HEK293 (cell line): ENCODE results near the gene SPATA16.

ENCODE experiments used
- CTCF ChIA-PET: fragments of 350-600 bp; formaldehyde crosslinking; extraction: SDS; loops from one replicate; lab custom pipeline; 2021; ENCODE audit warnings: antibody characterized with exemption; lab: Yijun Ruan, JAX
- POLR2A ChIA-PET: fragments of 300-600 bp; formaldehyde crosslinking; extraction: SDS; loops from one replicate; lab custom pipeline; 2020; ENCODE audit warnings: antibody characterized with exemption, inconsistent platforms; lab: Yijun Ruan, JAX
- H3K27ac ChIP-seq: fragments of 200-500 bp; sonication (Bioruptor generic); 2 replicates; pipeline ENCODE4 v1.5.1; 2014; ENCODE audit warnings: low read depth, low read length, control low read depth, inconsistent platforms; ENCODE audit errors: extremely low read depth
- H3K36me3 ChIP-seq, 2 experiments: fragments of 200-500 bp in 1 of 2; sonication (Bioruptor generic) in 1 of 2; 1 replicate in 1 of 2; 2 replicates in 1 of 2; pipeline ENCODE4 v1.5.1; 2014 to 2017; ENCODE audit warnings: inconsistent platforms in 2 of 2, low read length in 2 of 2; ENCODE audit not compliant: control insufficient read depth in 2 of 2, insufficient read depth in 1 of 2
- H3K4me1 ChIP-seq: fragments of 200-500 bp; sonication (Bioruptor generic); 2 replicates; pipeline ENCODE4 v1.5.1; 2014; ENCODE audit warnings: mild to moderate bottlenecking, low read length, inconsistent platforms; ENCODE audit not compliant: control insufficient read depth, insufficient read depth
- H3K4me3 ChIP-seq: 2 replicates; pipeline ENCODE4 v1.5.1; 2011; ENCODE audit warnings: low read depth, mild to moderate bottlenecking, control low read depth, low read length, moderate library complexity
- H3K9me3 ChIP-seq: fragments of 200-500 bp; sonication (Bioruptor generic); 2 replicates; pipeline ENCODE4 v1.5.1; 2014; ENCODE audit warnings: low read depth, low read length, inconsistent platforms; ENCODE audit not compliant: control insufficient read depth, insufficient read depth
- BCL11A ChIP-seq: fragments of 450-650 bp; formaldehyde crosslinking; IDR thresholded peaks from 2 replicates; pipeline ENCODE4 v1.5.1; 2016; ENCODE audit warnings: low read depth, missing biosample characterization, missing genetic modification characterization
- EGR2 ChIP-seq: fragments of 450-650 bp; formaldehyde crosslinking; IDR thresholded peaks from 2 replicates; pipeline ENCODE4 v1.5.1; 2016; ENCODE audit warnings: low read depth, missing biosample characterization, missing genetic modification characterization
- GLIS2 ChIP-seq: fragments of 450-650 bp; formaldehyde crosslinking; IDR thresholded peaks from 2 replicates; pipeline ENCODE4 v1.5.1; 2016; ENCODE audit warnings: missing biosample characterization, missing genetic modification characterization
- HOXA7 ChIP-seq: sonication (generic); formaldehyde crosslinking; IDR thresholded peaks from 2 replicates; pipeline ENCODE4 v1.8.1; 2022; ENCODE audit warnings: missing genetic modification reagents, borderline replicate concordance
- KLF1 ChIP-seq: fragments of 450-650 bp; formaldehyde crosslinking; IDR thresholded peaks from 2 replicates; pipeline ENCODE4 v1.5.1; 2016; ENCODE audit warnings: missing biosample characterization, missing genetic modification characterization
- KLF9 ChIP-seq: fragments of 450-650 bp; formaldehyde crosslinking; IDR thresholded peaks from 2 replicates; pipeline ENCODE4 v1.5.1; 2016; ENCODE audit warnings: missing biosample characterization, missing genetic modification characterization, low read depth
- OVOL3 ChIP-seq: fragments of 450-650 bp; formaldehyde crosslinking; IDR thresholded peaks from 2 replicates; pipeline ENCODE4 v1.5.1; 2016; ENCODE audit warnings: missing biosample characterization, missing genetic modification characterization
- TCF7L2 ChIP-seq: IDR thresholded peaks from 2 replicates; pipeline ENCODE4 v1.6.1; 2011; ENCODE audit warnings: low read depth, mild to moderate bottlenecking, inconsistent platforms, low read length, moderate library complexity, borderline replicate concordance
- ZBTB20 ChIP-seq: fragments of 450-650 bp; formaldehyde crosslinking; IDR thresholded peaks from 2 replicates; pipeline ENCODE4 v1.5.1; 2016; ENCODE audit warnings: missing biosample characterization, missing genetic modification characterization
- ZBTB7A ChIP-seq: fragments of 450-650 bp; formaldehyde crosslinking; IDR thresholded peaks from 2 replicates; pipeline ENCODE4 v1.5.1; 2016; ENCODE audit warnings: low read depth, missing biosample characterization, missing genetic modification characterization
- ZFHX2 ChIP-seq: fragments of 450-650 bp; formaldehyde crosslinking; conservative IDR thresholded peaks from 2 replicates; pipeline ENCODE4 v1.5.1; 2016; ENCODE audit warnings: missing biosample characterization, missing genetic modification characterization
- ZNF148 ChIP-seq: fragments of 450-650 bp; formaldehyde crosslinking; IDR thresholded peaks from 2 replicates; pipeline ENCODE4 v1.5.0; 2017; ENCODE audit warnings: missing biosample characterization, missing genetic modification characterization, borderline replicate concordance
- ZNF211 ChIP-seq: fragments of 450-650 bp; formaldehyde crosslinking; IDR thresholded peaks from 2 replicates; pipeline ENCODE4 v1.5.1; 2016; ENCODE audit warnings: low read depth, missing biosample characterization, missing genetic modification characterization
- ZNF221 ChIP-seq: fragments of 450-650 bp; formaldehyde crosslinking; IDR thresholded peaks from 2 replicates; pipeline ENCODE4 v1.5.1; 2017; ENCODE audit warnings: missing biosample characterization, missing genetic modification characterization, borderline replicate concordance
- ZNF223 ChIP-seq: fragments of 450-650 bp; formaldehyde crosslinking; IDR thresholded peaks from 2 replicates; pipeline ENCODE4 v1.5.1; 2016; ENCODE audit warnings: missing biosample characterization, missing genetic modification characterization
- ZNF394 ChIP-seq: fragments of 450-650 bp; formaldehyde crosslinking; IDR thresholded peaks from 2 replicates; pipeline ENCODE4 v1.5.1; 2016; ENCODE audit warnings: missing biosample characterization, missing genetic modification characterization, mild to moderate bottlenecking, moderate library complexity, borderline replicate concordance
- ZNF423 ChIP-seq: fragments of 450-650 bp; formaldehyde crosslinking; IDR thresholded peaks from 2 replicates; pipeline ENCODE4 v1.5.1; 2016; ENCODE audit warnings: missing biosample characterization, missing genetic modification characterization
- ZNF544 ChIP-seq: fragments of 450-650 bp; formaldehyde crosslinking; IDR thresholded peaks from 2 replicates; pipeline ENCODE4 v1.5.0; 2017; ENCODE audit warnings: missing biosample characterization, missing genetic modification characterization
- ZNF555 ChIP-seq: fragments of 450-650 bp; formaldehyde crosslinking; conservative IDR thresholded peaks from 2 replicates; pipeline ENCODE4 v1.5.1; 2017; ENCODE audit warnings: missing biosample characterization, mild to moderate bottlenecking, missing genetic modification characterization, inconsistent platforms
- ZNF580 ChIP-seq: fragments of 450-650 bp; formaldehyde crosslinking; IDR thresholded peaks from 2 replicates; pipeline ENCODE4 v1.5.1; 2016; ENCODE audit warnings: missing biosample characterization, missing genetic modification characterization
- ZNF76 ChIP-seq: fragments of 450-650 bp; formaldehyde crosslinking; IDR thresholded peaks from 2 replicates; pipeline ENCODE4; 2016; ENCODE audit warnings: low read depth, missing biosample characterization, missing genetic modification characterization, borderline replicate concordance
- TF ChIP-seq, protein P1 (sequence below): fragments of 450-650 bp; formaldehyde crosslinking; IDR thresholded peaks from 2 replicates; pipeline ENCODE4 v1.5.1; 2016; ENCODE audit warnings: missing biosample characterization, missing genetic modification characterization
- TF ChIP-seq, protein P2 (sequence below): IDR thresholded peaks from 2 replicates; pipeline ENCODE4 v1.6.1; 2011; ENCODE audit warnings: mild to moderate bottlenecking, low read depth, low read length, borderline replicate concordance
- TF ChIP-seq, protein P3 (sequence below): fragments of 450-650 bp; formaldehyde crosslinking; IDR thresholded peaks from 2 replicates; pipeline ENCODE4 v1.5.1; 2016; ENCODE audit warnings: missing biosample characterization, missing genetic modification characterization
- TF ChIP-seq, protein P4 (sequence below): fragments of 450-650 bp; formaldehyde crosslinking; IDR thresholded peaks from 2 replicates; pipeline ENCODE4 v1.5.1; 2016; ENCODE audit warnings: missing biosample characterization, missing genetic modification characterization

Gene SPATA16

GRCh38 chr3:172951511-172951910 is 189.5 kb downstream of the SPATA16 start:
- TF ChIP-seq, protein P1, sequence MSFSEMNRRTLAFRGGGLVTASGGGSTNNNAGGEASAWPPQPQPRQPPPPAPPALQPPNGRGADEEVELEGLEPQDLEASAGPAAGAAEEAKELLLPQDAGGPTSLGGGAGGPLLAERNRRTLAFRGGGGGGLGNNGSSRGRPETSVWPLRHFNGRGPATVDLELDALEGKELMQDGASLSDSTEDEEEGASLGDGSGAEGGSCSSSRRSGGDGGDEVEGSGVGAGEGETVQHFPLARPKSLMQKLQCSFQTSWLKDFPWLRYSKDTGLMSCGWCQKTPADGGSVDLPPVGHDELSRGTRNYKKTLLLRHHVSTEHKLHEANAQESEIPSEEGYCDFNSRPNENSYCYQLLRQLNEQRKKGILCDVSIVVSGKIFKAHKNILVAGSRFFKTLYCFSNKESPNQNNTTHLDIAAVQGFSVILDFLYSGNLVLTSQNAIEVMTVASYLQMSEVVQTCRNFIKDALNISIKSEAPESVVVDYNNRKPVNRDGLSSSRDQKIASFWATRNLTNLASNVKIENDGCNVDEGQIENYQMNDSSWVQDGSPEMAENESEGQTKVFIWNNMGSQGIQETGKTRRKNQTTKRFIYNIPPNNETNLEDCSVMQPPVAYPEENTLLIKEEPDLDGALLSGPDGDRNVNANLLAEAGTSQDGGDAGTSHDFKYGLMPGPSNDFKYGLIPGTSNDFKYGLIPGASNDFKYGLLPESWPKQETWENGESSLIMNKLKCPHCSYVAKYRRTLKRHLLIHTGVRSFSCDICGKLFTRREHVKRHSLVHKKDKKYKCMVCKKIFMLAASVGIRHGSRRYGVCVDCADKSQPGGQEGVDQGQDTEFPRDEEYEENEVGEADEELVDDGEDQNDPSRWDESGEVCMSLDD (tag by site-specific recombination), result no peak
- TF ChIP-seq OVOL3 (tag by site-specific recombination) (no peak), ZNF394 (tag by site-specific recombination) (no peak), ZNF580 (tag by site-specific recombination) (no peak), ZBTB20 (tag by site-specific recombination) (no peak), EGR2 (tag by site-specific recombination) (no peak), ZBTB7A (tag by site-specific recombination) (no peak), ZFHX2 (tag by site-specific recombination) (no peak), ZNF423 (tag by site-specific recombination) (no peak), BCL11A (tag by site-specific recombination) (no peak), ZNF211 (tag by site-specific recombination) (no peak)
- TF ChIP-seq, protein P2, sequence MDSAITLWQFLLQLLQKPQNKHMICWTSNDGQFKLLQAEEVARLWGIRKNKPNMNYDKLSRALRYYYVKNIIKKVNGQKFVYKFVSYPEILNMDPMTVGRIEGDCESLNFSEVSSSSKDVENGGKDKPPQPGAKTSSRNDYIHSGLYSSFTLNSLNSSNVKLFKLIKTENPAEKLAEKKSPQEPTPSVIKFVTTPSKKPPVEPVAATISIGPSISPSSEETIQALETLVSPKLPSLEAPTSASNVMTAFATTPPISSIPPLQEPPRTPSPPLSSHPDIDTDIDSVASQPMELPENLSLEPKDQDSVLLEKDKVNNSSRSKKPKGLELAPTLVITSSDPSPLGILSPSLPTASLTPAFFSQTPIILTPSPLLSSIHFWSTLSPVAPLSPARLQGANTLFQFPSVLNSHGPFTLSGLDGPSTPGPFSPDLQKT, result no peak
- TF ChIP-seq, protein P3, sequence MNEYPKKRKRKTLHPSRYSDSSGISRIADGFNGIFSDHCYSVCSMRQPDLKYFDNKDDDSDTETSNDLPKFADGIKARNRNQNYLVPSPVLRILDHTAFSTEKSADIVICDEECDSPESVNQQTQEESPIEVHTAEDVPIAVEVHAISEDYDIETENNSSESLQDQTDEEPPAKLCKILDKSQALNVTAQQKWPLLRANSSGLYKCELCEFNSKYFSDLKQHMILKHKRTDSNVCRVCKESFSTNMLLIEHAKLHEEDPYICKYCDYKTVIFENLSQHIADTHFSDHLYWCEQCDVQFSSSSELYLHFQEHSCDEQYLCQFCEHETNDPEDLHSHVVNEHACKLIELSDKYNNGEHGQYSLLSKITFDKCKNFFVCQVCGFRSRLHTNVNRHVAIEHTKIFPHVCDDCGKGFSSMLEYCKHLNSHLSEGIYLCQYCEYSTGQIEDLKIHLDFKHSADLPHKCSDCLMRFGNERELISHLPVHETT (tag by site-specific recombination), result no peak
- TF ChIP-seq, protein P4, sequence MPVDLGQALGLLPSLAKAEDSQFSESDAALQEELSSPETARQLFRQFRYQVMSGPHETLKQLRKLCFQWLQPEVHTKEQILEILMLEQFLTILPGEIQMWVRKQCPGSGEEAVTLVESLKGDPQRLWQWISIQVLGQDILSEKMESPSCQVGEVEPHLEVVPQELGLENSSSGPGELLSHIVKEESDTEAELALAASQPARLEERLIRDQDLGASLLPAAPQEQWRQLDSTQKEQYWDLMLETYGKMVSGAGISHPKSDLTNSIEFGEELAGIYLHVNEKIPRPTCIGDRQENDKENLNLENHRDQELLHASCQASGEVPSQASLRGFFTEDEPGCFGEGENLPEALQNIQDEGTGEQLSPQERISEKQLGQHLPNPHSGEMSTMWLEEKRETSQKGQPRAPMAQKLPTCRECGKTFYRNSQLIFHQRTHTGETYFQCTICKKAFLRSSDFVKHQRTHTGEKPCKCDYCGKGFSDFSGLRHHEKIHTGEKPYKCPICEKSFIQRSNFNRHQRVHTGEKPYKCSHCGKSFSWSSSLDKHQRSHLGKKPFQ (tag by site-specific recombination), result no peak
- Histone ChIP-seq H3K27ac (no peak overlapping the region), H3K36me3 (no peaks in the 10 kb centered on the region), H3K4me3 (no peak overlapping the region), H3K4me1 (no peaks in the 10 kb centered on the region), H3K9me3 (no peaks in the 10 kb centered on the region)
- ChIA-PET POLR2A (no interaction called here), CTCF (no interaction called here)

DNA sequence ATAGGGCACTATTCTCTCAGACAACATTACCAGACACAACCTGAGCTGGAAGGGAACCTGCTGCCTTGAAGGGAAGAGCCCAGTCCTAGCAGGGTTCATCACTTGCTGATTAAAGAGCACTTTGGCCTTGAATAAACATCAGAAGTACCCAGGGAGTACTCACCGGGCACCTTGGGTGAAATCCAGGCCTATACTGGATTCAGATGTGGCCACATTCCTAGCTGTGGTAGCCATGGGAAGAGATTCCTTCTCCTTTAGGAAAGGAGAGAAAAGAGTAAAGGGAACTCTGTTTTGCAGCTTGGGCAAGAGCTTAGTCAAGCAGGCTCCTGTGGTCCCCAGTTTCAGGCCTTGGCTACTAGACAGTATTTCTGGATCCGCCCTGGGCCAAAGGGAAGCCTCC is 195.0 kb downstream of the SPATA16 start:
- H3K36me3 ChIP-seq, result no peaks in the 10 kb centered on the region
- no peak overlapping the region for H3K4me3 ChIP-seq
- no peaks in the 10 kb centered on the region for H3K9me3 ChIP-seq
- no peak overlapping the region for H3K27ac ChIP-seq
- no peaks in the 10 kb centered on the region for H3K4me1 ChIP-seq
- ChIA-PET CTCF (interaction anchor here (0.6 kb wide), 1 partner anchor 22 kb away, joined by 4 read pairs; no protein-coding TSS in a partner anchor), POLR2A (no interaction called here)
- TF ChIP-seq ZNF555 (tag by site-specific recombination) (no peak), GLIS2 (no peak), KLF1 (tag by site-specific recombination) (no peak), ZNF544 (tag by site-specific recombination) (no peak), HOXA7 (no peak), TCF7L2 (no peak), ZNF221 (tag by site-specific recombination) (no peak), ZNF223 (tag by site-specific recombination) (no peak), ZNF76 (no peak), ZNF148 (no peak), KLF9 (no peak)
